PFSK-1 (cell line): ENCODE measurements around the gene SLC15A1.

Source experiments
- FOXP2 ChIP-seq: optimal IDR thresholded peaks from 2 replicates; pipeline ENCODE3; 2011; ENCODE audit warnings: borderline replicate concordance, control low read depth, inconsistent platforms; ENCODE audit not compliant: insufficient read depth; ENCODE audit errors: extremely low read length, extremely low read depth
- POLR2AphosphoS5 ChIP-seq: IDR thresholded peaks from 2 replicates; pipeline ENCODE4 v1.6.1; 2012; ENCODE audit warnings: low read depth, mild to moderate bottlenecking, control low read depth, low read length, moderate library complexity
- REST ChIP-seq, 2 experiments: IDR thresholded peaks; 2 replicates each; pipeline versions ENCODE4 v1.6.1 to v1.8.0; 2011 to 2012; ENCODE audit warnings: low read depth in 2 of 2, low read length in 2 of 2, control low read depth in 1 of 2, inconsistent platforms in 1 of 2, mild to moderate bottlenecking in 1 of 2, moderate library complexity in 1 of 2; ENCODE audit not compliant: insufficient read depth in 1 of 2
- SIN3A ChIP-seq: IDR thresholded peaks from 2 replicates; pipeline ENCODE4 v1.6.1; 2012; ENCODE audit warnings: mild to moderate bottlenecking, low read length, moderate library complexity, borderline replicate concordance; ENCODE audit not compliant: insufficient read depth

DNA sequence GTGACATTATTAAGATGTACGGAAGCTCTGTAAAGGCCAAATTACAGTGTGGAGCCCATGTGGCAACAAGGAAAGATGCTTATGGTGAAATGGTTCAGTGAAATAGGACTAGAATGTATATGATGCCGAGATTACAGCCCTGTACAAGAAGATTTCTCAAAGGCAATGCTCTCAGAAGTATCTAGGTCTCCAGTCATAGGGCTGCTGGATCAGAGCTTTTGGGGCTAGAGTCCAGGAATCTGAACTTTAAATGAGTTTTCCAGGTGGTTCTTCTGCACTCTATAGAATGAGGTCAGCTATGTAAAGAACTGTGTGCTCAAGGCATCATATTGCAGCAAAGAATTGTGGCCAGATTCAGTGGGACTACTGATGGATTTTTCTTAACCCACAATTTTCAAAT, 100.2 kb downstream of the SLC15A1 start:
- no peak for TF ChIP-seq POLR2AphosphoS5
- TF ChIP-seq SIN3A, result no peak
- no peak for TF ChIP-seq REST (IDR thresholded peaks at IDR 0.05; ENCODE audit: insufficient read depth in 1 of 2, low read depth in 2 of 2, low read length in 2 of 2)
- no peak for TF ChIP-seq FOXP2
